AG10803 (cell line): Measurements from ENCODE around the gene SGK2.

ENCODE experiments used
- DNase-seq: peaks from one replicate; pipeline ENCODE4 v3.0.0; 2010; ENCODE audit warnings: low read depth
- H3K4me3 ChIP-seq: 2 replicates; pipeline ENCODE4 v1.5.1; 2011; ENCODE audit warnings: mild to moderate bottlenecking, low read length, control low read depth
- TF ChIP-seq, protein P1 (sequence below): conservative IDR thresholded peaks from 2 replicates; pipeline ENCODE4 v1.5.1; 2011; ENCODE audit warnings: mild to moderate bottlenecking, low read length, control low read depth, inconsistent platforms

SGK2 gene

DNA sequence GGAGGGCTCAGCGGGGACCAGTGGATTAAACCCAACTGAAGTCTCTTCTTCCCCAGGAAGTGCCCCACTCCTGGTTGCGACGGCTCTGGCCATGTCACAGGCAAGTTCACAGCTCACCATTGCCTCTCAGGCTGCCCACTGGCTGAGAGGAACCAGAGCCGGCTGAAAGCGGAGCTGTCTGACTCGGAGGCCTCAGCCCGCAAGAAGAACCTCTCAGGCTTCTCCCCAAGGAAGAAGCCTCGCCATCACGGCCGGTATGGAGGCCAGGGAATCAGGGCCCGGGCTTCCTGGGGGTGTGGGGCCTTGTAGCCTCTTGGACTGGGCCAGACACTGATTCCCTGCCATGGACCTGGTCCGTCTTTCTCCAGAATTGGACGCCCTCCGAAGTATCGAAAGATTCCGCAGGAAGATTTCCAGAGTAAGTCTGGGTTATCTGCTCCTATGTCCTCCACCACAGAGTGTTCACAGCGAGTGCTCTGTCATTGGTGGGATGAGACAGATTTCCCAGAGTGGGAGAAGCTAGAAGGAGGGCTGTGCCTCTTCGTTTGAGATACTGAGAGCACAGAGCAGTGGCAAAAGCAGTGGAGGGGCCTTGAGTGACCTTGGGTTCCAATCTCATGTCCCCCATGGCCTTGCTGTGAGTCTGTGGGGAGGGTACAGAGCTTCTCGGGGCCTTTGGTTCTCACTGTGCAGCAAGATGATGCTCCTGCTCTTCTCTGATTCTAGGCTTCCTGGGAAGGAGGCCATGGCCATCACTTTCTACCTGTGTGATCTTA is 22.6 kb upstream of the SGK2 start:
- TF ChIP-seq, protein P1, sequence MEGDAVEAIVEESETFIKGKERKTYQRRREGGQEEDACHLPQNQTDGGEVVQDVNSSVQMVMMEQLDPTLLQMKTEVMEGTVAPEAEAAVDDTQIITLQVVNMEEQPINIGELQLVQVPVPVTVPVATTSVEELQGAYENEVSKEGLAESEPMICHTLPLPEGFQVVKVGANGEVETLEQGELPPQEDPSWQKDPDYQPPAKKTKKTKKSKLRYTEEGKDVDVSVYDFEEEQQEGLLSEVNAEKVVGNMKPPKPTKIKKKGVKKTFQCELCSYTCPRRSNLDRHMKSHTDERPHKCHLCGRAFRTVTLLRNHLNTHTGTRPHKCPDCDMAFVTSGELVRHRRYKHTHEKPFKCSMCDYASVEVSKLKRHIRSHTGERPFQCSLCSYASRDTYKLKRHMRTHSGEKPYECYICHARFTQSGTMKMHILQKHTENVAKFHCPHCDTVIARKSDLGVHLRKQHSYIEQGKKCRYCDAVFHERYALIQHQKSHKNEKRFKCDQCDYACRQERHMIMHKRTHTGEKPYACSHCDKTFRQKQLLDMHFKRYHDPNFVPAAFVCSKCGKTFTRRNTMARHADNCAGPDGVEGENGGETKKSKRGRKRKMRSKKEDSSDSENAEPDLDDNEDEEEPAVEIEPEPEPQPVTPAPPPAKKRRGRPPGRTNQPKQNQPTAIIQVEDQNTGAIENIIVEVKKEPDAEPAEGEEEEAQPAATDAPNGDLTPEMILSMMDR: no peak
- no peak for DNase-seq

DNA sequence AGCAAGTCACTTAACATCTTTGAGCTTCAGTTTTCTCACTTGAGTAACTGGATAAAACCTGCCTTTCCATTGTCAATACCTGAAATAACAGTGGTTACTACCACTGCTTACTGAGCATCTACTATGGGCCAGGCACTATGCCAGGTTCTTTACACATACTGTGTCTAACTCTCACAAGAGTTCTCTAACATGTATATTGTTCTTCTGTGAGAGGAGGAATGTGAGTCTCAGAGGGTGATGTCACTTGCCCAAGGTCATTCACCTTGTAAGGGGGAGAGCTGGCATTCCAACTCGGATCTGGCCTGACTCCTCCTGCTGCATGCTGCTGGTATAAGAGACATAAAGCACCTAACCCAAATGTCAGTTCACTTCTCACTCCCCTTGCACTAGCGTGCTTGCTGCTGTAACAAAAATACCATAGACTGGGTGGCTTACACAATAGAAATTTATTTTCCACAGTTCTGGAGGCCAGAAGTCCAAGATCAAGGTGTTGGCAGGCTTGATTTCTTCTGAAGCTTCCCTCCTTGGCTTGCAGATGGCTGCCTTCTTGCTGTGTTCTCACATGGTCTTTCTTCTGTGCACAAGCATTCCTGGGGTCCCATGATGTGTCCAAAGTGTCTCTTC is 21.9 kb upstream of the SGK2 start:
- H3K4me3 ChIP-seq: no peak overlapping the region
- peak; percentile 26 for DNase-seq

More for the DNA sequence above, 22.6 kb upstream of the SGK2 start:
- H3K4me3 ChIP-seq: no peak overlapping the region

DNA sequence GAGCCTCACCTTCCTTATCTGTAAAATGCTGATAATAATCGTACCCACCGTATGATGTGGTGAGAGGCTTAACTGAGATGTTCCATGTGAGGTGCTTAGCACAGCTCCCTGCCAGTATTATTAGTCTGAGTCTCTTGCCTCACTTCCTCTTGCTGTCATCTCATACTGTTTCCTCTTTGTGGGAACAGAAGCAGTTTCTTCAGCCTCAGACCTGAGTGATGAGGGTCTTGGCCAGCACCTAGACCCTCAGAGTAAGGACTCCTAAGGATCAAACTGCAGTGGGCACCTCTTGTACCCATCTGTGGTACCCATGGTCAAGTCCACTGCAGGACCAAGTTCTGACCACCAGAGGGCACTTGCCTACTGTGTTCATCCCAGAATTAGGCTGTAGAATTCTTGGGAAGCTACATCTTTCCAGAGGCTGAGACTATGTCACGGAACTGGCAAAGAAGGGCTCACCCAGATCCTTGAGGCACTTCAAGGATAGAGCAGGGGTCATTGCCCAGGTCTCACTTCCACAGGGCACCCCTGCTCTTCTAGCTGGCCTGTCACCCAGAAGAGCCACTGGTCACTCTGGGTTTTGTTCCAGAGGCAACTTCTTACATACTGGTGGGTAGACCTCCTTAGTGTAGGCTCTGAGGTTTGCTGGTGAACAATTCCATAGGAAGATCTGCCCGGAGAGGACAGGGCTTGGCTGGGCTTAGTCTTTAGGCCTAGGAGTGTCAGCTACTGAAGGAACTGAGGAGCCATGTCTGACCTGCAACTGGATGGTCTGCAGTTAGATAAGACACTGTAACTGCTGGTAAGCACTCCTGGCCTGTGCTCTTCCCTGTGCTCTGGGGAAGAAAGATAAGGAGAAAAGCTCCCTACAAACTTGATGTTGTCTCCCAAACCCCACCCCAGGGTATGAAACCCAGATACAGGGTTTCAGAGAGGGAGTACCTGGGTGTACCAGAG is 20.6 kb upstream of the SGK2 start:
- no peak overlapping the region for H3K4me3 ChIP-seq
- peak; percentile 64 for DNase-seq
- TF ChIP-seq, protein P1: peak; percentile 99

More for the DNA sequence above, 21.9 kb upstream of the SGK2 start:
- TF ChIP-seq, protein P1: no peak

DNA sequence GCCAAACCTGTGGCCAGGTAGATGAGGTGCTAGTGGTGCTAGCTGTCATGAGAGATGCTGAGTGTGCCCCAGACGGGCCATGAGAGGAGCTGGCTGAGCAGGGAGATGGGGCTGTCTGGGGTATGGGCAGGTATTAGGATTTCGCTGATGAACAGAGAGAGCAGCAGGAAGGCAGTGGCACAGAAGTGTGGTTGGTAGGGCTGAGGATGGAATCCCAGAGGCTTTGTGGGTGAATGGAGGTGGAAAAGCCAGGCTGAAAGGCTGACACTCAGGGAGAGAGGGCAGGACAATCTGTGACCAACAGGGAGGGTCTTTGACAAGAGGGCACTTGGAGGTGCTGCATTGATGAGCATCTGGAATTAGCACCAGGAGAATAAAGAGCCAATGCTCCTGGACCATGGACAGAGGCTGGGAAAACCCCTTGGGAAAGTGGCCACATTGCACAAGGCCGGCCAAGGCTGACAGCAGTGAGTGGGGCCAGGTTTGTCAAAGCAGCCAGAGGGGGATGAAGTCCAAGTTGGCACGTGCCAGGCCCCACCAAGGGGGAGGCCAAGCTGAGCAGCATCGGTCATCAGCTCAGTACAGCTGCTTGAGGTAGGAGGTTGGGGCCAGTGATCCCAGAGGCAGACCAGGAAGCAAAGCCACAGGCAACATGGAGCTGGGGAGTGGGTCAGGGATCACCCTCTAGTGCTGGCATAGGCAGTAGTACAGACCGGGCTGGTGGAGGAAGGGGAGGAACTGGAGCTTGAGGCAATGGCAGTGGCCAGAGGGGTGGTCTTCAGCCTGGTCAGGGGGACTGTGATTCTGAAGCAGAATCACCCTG is 19.7 kb upstream of the SGK2 start:
- peak; percentile 13 for DNase-seq
- TF ChIP-seq, protein P1: no peak

DNA sequence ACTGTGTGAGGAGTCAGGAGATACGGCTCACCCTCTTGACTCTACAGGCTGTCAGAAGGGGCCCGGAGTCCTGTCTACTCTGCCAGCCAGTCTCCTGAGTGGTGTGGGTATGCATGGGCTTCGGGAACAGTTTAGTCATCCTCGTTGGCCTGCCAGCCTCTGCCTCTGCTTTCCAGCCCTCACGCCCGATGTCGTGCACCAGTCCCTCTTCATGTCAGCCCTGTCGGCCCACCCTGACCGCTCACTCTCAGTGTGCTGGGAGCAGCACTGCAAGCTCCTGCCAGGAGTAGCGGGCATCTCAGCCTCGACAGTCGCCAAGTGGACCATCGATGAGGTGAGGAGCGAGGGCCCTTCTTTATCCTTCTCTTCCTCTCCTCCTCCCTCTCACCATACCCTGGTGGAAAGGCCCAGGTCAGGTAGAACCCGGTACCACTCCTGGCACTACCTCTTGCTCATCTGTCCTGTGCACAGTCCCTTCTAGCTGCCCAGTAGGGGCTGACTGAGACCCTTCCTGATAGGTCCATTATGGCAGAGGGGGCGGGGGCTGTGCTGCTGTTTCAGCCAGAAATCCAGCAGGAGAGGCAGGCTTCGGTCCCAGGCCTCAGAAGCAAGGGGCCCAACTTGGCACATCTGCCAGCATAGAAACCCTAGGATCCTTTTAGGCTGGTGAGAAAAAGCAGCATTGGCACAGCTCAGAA is 18.7 kb upstream of the SGK2 start:
- DNase-seq: no peak
- no peak overlapping the region for H3K4me3 ChIP-seq
- TF ChIP-seq, protein P1: no peak

More for the DNA sequence above, 19.7 kb upstream of the SGK2 start:
- H3K4me3 ChIP-seq: no peak overlapping the region

DNA sequence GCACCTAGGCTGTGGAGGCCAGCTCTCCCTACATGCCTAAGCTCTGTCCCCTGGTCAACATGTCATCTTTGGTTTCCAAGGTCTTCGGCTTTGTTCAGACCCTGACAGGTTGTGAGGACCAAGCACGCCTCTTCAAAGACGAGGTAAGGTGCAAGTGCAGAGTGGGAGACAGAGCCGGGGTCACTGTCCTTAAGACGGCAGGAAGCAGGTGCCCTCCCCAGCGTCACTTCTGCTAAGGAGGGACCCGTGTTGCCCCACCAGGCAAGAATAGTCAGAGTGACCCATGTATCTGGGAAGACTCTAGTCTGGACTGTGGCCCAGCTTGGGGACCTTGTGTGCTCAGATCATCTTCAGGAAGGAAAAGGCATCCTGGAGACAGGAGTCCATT is 18.2 kb upstream of the SGK2 start:
- H3K4me3 ChIP-seq: no peak overlapping the region
- DNase-seq: no peak
- TF ChIP-seq, protein P1: no peak
